Measurements from ENCODE around the gene TMEM217. TPM values are rescaled to one million over a fixed set of nuclear protein-coding genes. Genes with fewer than 3 reads are reported as not detected.
A peak's percentile ranks its signal among the peaks of the same experiment; 100 is the strongest.

The TMEM217 gene
- total RNA-seq, 2 donors from 2014 or later = 0.95 to 1.6 TPM

DNA sequence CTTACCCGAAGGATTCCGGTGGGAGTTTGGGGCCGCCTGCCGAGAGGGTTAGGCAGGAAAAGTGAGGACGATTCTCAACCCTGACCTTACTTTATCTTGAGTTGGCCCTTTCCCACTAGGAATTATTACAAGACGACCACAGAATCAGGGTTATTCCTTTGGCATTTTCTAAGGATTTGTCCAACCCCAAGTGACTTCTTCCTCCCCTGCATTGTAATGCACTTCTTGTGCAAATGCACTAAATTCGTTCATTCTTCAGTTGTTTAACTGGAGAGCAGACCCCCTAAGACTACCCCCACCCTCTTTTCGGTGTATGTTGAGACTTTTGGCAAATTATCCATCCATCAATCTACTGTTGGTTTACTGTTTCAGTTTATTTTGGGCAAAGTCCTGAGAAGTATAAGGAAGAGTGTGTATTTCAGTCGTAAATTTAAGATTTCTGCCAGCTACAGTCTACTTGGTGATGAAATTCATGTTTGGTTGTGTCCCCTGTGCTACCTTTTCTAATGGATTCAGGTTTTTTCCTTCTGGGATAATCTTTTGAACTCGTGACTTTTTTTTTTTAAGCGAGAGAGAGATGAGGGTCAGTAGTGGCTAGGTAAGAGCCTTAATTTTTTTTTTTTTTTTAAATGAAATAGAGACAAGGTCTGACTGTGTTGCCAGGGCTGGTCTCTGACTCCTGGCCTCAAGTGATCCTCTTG, 611 bp upstream of the TMEM217 start:
- peaks cover 14% of the 10 kb centered on the region for H3K27me3 Mint-ChIP-seq (ENCODE audit: insufficient read depth)
- H3K4me1 Mint-ChIP-seq = peaks cover 30% of the 10 kb centered on the region

DNA sequence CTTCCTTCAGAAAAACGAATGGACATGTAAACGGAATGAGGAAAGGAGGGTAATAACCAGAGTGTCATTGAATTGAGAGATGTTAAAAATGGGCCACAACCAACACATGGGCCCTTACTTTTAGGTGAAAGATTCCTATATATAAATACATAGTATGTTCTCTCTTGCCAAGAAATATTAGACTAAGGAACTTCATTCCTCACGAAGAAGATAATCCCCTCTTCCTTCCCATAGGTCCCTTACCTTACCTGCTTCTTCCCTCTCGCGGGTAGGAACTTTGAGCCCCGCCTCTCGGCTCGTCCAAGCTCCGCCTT, 667 bp downstream of the TMEM217 start:
- H3K36me3 ChIP-seq (ENCODE audit: control insufficient read depth, insufficient read depth, low read length) = no peaks in the 10 kb centered on the region
- 4 to 6% methylated on average over 3 to 9 of the region's 9 CpGs for WGBS, 2 experiments (ENCODE audit: insufficient coverage in 1 of 2, insufficient read length in 1 of 2)
- Mint-ChIP-seq H3K27me3 (ENCODE audit: insufficient read depth) (peaks cover 14% of the 10 kb centered on the region), H3K36me3 (ENCODE audit: low read depth) (no peaks in the 10 kb centered on the region), H3K4me1 (peaks cover 22% of the 10 kb centered on the region), H3K27ac (no peak overlapping the region), H3K4me3 (peak overlapping the region; percentile 97), H3K9me3 (no peaks in the 10 kb centered on the region)
- no peak overlapping the region for H3K9ac ChIP-seq (ENCODE audit: extremely low read depth, low read length, poor library complexity, severe bottlenecking)
- peak overlapping the region; percentile 91 for H3K4me3 ChIP-seq (ENCODE audit: low read length)
- no peak overlapping the region for H3K27ac ChIP-seq (ENCODE audit: low read depth, low read length)
- TF ChIP-seq, protein P1, sequence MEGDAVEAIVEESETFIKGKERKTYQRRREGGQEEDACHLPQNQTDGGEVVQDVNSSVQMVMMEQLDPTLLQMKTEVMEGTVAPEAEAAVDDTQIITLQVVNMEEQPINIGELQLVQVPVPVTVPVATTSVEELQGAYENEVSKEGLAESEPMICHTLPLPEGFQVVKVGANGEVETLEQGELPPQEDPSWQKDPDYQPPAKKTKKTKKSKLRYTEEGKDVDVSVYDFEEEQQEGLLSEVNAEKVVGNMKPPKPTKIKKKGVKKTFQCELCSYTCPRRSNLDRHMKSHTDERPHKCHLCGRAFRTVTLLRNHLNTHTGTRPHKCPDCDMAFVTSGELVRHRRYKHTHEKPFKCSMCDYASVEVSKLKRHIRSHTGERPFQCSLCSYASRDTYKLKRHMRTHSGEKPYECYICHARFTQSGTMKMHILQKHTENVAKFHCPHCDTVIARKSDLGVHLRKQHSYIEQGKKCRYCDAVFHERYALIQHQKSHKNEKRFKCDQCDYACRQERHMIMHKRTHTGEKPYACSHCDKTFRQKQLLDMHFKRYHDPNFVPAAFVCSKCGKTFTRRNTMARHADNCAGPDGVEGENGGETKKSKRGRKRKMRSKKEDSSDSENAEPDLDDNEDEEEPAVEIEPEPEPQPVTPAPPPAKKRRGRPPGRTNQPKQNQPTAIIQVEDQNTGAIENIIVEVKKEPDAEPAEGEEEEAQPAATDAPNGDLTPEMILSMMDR (conservative IDR thresholded peaks at IDR 0.05) = no peak
- no peaks in the 10 kb centered on the region for H3K27me3 ChIP-seq (ENCODE audit: control insufficient read depth, insufficient read depth, low read length, poor library complexity, severe bottlenecking)
- H3K9me3 ChIP-seq (ENCODE audit: control insufficient read depth, low read length) = no peaks in the 10 kb centered on the region
- DNase-seq = no peak
- H3K4me1 ChIP-seq (ENCODE audit: control insufficient read depth, insufficient read depth, low read length) = no peaks in the 10 kb centered on the region

More for the DNA sequence above, 611 bp upstream of the TMEM217 start:
- H3K9me3 Mint-ChIP-seq = no peaks in the 10 kb centered on the region
- Histone ChIP-seq H3K36me3 (ENCODE audit: control insufficient read depth, insufficient read depth, low read length) (no peaks in the 10 kb centered on the region), H3K4me3 (ENCODE audit: low read length) (peak overlapping the region; percentile 91), H3K4me1 (ENCODE audit: control insufficient read depth, insufficient read depth, low read length) (no peaks in the 10 kb centered on the region), H3K27me3 (ENCODE audit: control insufficient read depth, insufficient read depth, low read length, poor library complexity, severe bottlenecking) (no peaks in the 10 kb centered on the region), H3K27ac (ENCODE audit: low read depth, low read length) (no peak overlapping the region), H3K9ac (ENCODE audit: extremely low read depth, low read length, poor library complexity, severe bottlenecking) (peak overlapping the region; percentile 87), H3K9me3 (ENCODE audit: control insufficient read depth, low read length) (no peaks in the 10 kb centered on the region)
- 20 to 35% methylated on average over 4 to 11 of the region's 11 CpGs for WGBS, 2 experiments (ENCODE audit: insufficient coverage in 1 of 2, insufficient read length in 1 of 2)
- no peaks in the 10 kb centered on the region for H3K36me3 Mint-ChIP-seq (ENCODE audit: low read depth)
- peak overlapping the region; percentile 97 for H3K27ac Mint-ChIP-seq
- no peak for DNase-seq
- H3K4me3 Mint-ChIP-seq = peak overlapping the region; percentile 97
- TF ChIP-seq, protein P1 (conservative IDR thresholded peaks at IDR 0.05) = no peak

DNA sequence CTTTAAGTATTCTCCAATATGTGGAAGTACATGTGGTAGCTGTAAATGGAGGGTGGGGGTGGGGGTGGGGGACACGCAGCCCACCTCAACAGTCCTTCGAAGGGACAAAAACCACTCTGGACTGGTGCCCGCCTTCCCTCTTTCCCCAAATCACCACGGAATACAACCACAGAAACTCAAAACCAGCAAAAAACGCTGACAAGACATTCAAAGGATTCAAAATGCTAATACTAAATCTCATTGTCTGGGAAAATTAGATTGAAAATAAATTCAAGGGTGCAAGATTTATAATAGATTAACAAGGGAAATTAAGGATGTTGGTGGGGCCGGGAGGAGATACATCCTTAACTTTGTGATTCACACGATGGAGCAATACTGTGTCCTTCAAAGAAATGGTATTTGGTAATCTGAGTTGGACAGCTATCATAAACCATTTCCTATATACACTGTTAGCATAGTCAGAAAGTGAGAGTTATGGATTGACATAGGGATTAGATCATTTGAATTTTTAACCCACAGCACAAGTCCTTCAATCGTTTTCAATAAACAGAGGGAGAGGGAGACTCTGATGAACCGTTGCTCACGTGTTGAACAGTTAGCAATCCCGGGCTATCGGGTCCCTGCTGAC, 1.1 kb downstream of the TMEM217 start:
- Mint-ChIP-seq H3K4me3 (peak overlapping the region; percentile 97), H3K27ac (no peak overlapping the region), H3K36me3 (ENCODE audit: low read depth) (no peaks in the 10 kb centered on the region), H3K27me3 (ENCODE audit: insufficient read depth) (peaks cover 14% of the 10 kb centered on the region), H3K4me1 (peaks cover 22% of the 10 kb centered on the region), H3K9me3 (no peaks in the 10 kb centered on the region)
- 53 to 69% methylated on average over 5 to 12 of the region's 12 CpGs for WGBS, 2 experiments (ENCODE audit: insufficient coverage in 1 of 2, insufficient read length in 1 of 2)
- H3K27ac ChIP-seq (ENCODE audit: low read depth, low read length) = no peak overlapping the region
- TF ChIP-seq, protein P1 (conservative IDR thresholded peaks at IDR 0.05) = no peak
- H3K27me3 ChIP-seq (ENCODE audit: control insufficient read depth, insufficient read depth, low read length, poor library complexity, severe bottlenecking) = no peaks in the 10 kb centered on the region
- peak overlapping the region; percentile 91 for H3K4me3 ChIP-seq (ENCODE audit: low read length)
- no peak for DNase-seq
- no peaks in the 10 kb centered on the region for H3K36me3 ChIP-seq (ENCODE audit: control insufficient read depth, insufficient read depth, low read length)
- no peaks in the 10 kb centered on the region for H3K4me1 ChIP-seq (ENCODE audit: control insufficient read depth, insufficient read depth, low read length)
- H3K9me3 ChIP-seq (ENCODE audit: control insufficient read depth, low read length) = no peaks in the 10 kb centered on the region
- H3K9ac ChIP-seq (ENCODE audit: extremely low read depth, low read length, poor library complexity, severe bottlenecking) = no peak overlapping the region
